ENCODE data around the gene SEL1L3.

DNA sequence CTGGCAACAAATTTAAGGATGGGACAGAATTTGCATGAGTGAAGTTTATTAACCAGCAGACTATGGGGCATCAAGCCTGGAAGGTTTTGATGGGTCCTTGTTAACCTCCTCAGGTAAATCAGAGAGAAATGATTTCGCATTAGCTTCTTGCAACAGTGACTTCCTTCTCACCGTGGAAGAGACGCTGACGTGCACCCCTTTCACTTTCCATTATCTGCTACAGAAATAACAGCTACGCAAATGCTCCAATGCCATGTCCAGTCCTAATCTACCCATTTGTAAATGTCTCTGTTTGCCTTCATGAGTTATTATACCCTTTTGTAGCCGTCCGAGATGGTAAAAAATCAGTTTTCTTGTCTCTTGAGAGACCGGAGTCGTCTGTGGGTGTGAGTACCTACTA, 106.9 kb downstream of the SEL1L3 start:
- no peak for TF ChIP-seq POLR2A (IDR thresholded peaks at IDR 0.05)
- TF ChIP-seq, protein P1, sequence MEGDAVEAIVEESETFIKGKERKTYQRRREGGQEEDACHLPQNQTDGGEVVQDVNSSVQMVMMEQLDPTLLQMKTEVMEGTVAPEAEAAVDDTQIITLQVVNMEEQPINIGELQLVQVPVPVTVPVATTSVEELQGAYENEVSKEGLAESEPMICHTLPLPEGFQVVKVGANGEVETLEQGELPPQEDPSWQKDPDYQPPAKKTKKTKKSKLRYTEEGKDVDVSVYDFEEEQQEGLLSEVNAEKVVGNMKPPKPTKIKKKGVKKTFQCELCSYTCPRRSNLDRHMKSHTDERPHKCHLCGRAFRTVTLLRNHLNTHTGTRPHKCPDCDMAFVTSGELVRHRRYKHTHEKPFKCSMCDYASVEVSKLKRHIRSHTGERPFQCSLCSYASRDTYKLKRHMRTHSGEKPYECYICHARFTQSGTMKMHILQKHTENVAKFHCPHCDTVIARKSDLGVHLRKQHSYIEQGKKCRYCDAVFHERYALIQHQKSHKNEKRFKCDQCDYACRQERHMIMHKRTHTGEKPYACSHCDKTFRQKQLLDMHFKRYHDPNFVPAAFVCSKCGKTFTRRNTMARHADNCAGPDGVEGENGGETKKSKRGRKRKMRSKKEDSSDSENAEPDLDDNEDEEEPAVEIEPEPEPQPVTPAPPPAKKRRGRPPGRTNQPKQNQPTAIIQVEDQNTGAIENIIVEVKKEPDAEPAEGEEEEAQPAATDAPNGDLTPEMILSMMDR (IDR thresholded peaks at IDR 0.05) = no peak
